Mucosa of descending colon (tissue), 3 donors: Measurements from ENCODE around the gene OLFM1. TPM values are rescaled to one million over a fixed set of nuclear protein-coding genes. Genes with fewer than 3 reads are reported as not detected.

Experiments used
- ATAC-seq: fragments of 200-7000 bp; cut with Tn5 transposase; one replicate; pipeline ENCODE4 v1.9.1; 2020; ENCODE audit warnings: mild to moderate bottlenecking, moderate library complexity
- DNase-seq, 3 donors: peaks; one replicate each; pipeline ENCODE4 v3.0.0-alpha.2; 2020
- H3K36me3 ChIP-seq: fragments of 200-600 bp; one replicate; pipeline ENCODE4 v1.8.0; 2021; ENCODE audit warnings: low read depth, mild to moderate bottlenecking
- H3K4me1 ChIP-seq: fragments of 200-600 bp; one replicate; pipeline ENCODE4 v1.8.0; 2021; ENCODE audit warnings: low read depth, mild to moderate bottlenecking
- H3K4me3 ChIP-seq: fragments of 200-600 bp; one replicate; pipeline ENCODE4 v1.8.0; 2021; ENCODE audit warnings: mild to moderate bottlenecking
- H3K9me3 ChIP-seq: fragments of 200-600 bp; one replicate; pipeline ENCODE4 v1.8.0; 2021; ENCODE audit warnings: mild to moderate bottlenecking
- CTCF ChIP-seq: fragments of 200-600 bp; IDR thresholded peaks from one replicate; pipeline ENCODE4 v1.8.0; 2022; ENCODE audit warnings: antibody characterized with exemption, mild to moderate bottlenecking
- intact Hi-C, 2 donors: fragments of 100-400 bp; cut with DNase I in 1 of 2; cut with micrococcal nuclease in 1 of 2; formaldehyde crosslinking; loops; one replicate each; pipeline versions ENCODE4 v1.11.0 to v1.11.1; 2022; cut with DNase I, micrococcal nuclease
- total RNA-seq, 3 donors: library from RNA; stranded (reverse); fragmentation: NEBNext Ultra II Directional in 2 of 3; extraction: Animal tissue kit (Norgen Biotek cat#: 25700) in 2 of 3; gene quantifications; one replicate each; pipeline versions ENCODE4 v1.2.1 to v1.2.4, GENCODE V29; 2021 to 2023
- donor health status: DM: no; HTN: no; CAD: no; lungs with moderate emphysema.
- donor health status: DM: no; HTN: no; CAD: no.
- donor health status: DM: no; HTN: yes; CAD: no.

The OLFM1 gene
- total RNA-seq, 3 donors from 2014 or later: 4.6 to 17.7 (median 13.9) TPM

DNA sequence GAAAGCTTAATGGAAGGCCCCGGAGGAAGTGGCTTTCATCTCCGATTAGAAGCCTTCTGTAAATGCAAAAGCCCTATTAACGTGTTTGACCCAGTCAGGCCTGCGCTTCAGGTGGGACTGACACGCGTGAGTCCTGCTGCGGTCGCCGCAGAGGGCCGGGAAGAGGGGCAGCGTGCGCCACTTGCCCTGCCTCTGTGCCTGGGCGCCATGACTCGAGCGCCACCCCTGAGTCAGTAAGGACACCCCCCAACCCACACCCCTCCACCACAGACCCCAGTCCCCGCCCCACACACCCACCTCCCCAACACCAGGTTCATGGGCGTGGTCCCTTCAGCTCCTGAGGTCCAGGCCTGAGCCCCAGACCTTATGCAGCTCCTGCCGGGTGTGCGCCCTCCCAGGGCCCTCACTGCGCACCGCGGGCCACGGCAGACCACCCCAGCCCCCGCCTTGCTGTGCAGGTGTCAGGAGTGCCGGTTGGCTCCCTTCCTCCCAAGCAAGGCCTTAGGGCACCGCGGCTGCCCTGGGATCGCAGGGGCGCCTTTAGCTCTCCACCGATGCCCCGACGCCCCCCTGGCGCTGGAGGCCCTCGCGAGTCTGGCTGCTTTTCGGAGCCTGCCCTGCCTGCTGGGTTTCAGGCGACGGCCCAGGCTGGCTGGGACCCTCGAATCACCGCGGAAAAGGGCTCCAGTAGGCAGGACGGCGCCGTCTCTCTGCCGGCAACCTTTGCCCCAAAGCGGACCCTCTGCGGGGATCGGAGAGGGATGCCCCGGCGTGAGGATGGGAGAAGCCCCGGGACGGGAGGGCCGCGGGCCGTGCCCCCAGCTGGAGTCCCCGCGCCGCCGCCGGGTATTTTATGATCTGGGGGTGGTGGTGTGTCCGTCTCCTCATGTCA is 625 bp upstream of the OLFM1 start:
- Histone ChIP-seq H3K4me3 (no peak overlapping the region), H3K36me3 (no peaks in the 10 kb centered on the region), H3K9me3 (no peaks in the 10 kb centered on the region), H3K4me1 (peaks cover 20% of the 10 kb centered on the region)
- ATAC-seq: no peak
- DNase-seq: peak in 1 of 3 donors; percentile 47
- no peak for TF ChIP-seq CTCF
- intact Hi-C loops: loop anchor here (5.0 to 10.0 kb wide), 3 partner anchors 255 to 325 kb away; no protein-coding TSS in a partner anchor

- DNase-seq (peak in 1 of 3 donors; percentile 24), ATAC-seq (no peak)
- H3K9me3 ChIP-seq: no peaks in the 10 kb centered on the region
- TF ChIP-seq CTCF: no peak
- no peaks in the 10 kb centered on the region for H3K36me3 ChIP-seq
- intact Hi-C loops: loop anchor here (5.0 to 10.0 kb wide), 3 partner anchors 254 to 324 kb away; no protein-coding TSS in a partner anchor
- peaks cover 20% of the 10 kb centered on the region for H3K4me1 ChIP-seq
- H3K4me3 ChIP-seq: no peak overlapping the region
Measured at GRCh38 chr9:135087899-135088347, 455 bp downstream of the OLFM1 start.

DNA sequence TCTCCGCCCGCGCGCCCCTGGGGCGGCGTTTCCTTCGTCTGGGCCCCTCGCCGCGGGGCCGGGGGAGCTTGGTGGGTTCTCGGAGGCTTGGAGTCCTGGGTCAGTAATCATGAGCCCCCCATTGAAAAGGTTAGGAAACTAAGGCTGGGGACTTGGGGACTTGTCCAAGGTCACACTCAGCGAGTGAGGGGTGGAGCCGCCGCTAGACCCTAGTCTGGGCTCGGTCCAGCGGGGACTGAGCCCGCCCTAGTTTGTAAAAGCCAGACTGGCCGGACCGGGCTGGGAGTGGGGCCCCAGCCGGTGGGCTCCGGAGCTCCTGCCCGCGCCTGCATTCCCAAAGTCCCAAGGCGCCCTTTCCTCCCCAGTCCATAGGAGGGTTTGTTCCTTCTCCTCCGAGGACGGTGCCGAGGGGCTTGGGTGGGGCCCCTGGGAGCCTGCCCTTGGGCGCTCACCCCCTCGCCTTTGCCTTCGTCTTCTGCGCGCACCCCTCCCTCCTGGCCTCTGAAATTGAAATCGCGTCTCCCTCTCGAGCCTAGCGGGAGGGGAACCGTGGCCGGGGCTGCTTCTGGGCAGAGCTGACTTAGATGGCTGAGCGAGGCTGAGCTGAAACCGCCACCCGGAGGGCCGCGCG is 995 bp downstream of the OLFM1 start:
- no peaks in the 10 kb centered on the region for H3K36me3 ChIP-seq
- no peak overlapping the region for H3K4me3 ChIP-seq
- DNase-seq (no peak), ATAC-seq (no peak)
- TF ChIP-seq CTCF: no peak
- H3K4me1 ChIP-seq: peaks cover 20% of the 10 kb centered on the region
- intact Hi-C loops: loop anchor here (5.0 to 10.0 kb wide), 3 partner anchors 254 to 324 kb away; no protein-coding TSS in a partner anchor
- H3K9me3 ChIP-seq: no peaks in the 10 kb centered on the region

- no peak overlapping the region for H3K4me3 ChIP-seq
- no peak for DNase-seq
- H3K4me1 ChIP-seq: peaks cover 20% of the 10 kb centered on the region
- no peaks in the 10 kb centered on the region for H3K36me3 ChIP-seq
- no peak for ATAC-seq
- intact Hi-C loops: loop anchor here (5.0 to 10.0 kb wide), 3 partner anchors 253 to 323 kb away; no protein-coding TSS in a partner anchor
- no peaks in the 10 kb centered on the region for H3K9me3 ChIP-seq
- TF ChIP-seq CTCF: no peak
Measured at GRCh38 chr9:135088979-135089847, 1.7 kb downstream of the OLFM1 start.

GRCh38 chr9:135090081-135090480 is 2.6 kb downstream of the OLFM1 start:
- H3K9me3 ChIP-seq: no peaks in the 10 kb centered on the region
- H3K36me3 ChIP-seq: no peaks in the 10 kb centered on the region
- H3K4me3 ChIP-seq: no peak overlapping the region
- DNase-seq: no peak
- no peak for ATAC-seq
- no peak for TF ChIP-seq CTCF
- intact Hi-C loops: no loop called here
- H3K4me1 ChIP-seq: peaks cover 20% of the 10 kb centered on the region
